DND-41 (cell line): ENCODE results near the gene ANKMY1.

Experiments
- ATAC-seq: fragments of 200-7000 bp; cut with Tn5 transposase; 3 replicates; pipeline ENCODE4 v1.9.1; 2021; ENCODE audit warnings: low read depth; ENCODE audit not compliant: insufficient read depth
- DNase-seq: peaks from one replicate; pipeline ENCODE4 v3.0.0-alpha.2; 2020
- H2AFZ ChIP-seq: 2 replicates; pipeline ENCODE4 v1.6.0; 2012; ENCODE audit warnings: low read depth, low read length
- H3K27ac ChIP-seq: 2 replicates; pipeline ENCODE4 v1.5.1; 2012; ENCODE audit warnings: low read length, inconsistent platforms
- H3K27me3 ChIP-seq: fragments of 200-600 bp; sonication (generic); 2 replicates; pipeline ENCODE4 v1.6.0; 2012; ENCODE audit warnings: low read length, mild to moderate bottlenecking, inconsistent platforms; ENCODE audit not compliant: insufficient read depth, poor library complexity
- H3K36me3 ChIP-seq: 2 replicates; pipeline ENCODE4 v1.5.1; 2012; ENCODE audit warnings: low read length, inconsistent platforms; ENCODE audit not compliant: insufficient read depth
- H3K4me1 ChIP-seq: 2 replicates; pipeline ENCODE4 v1.5.1; 2012; ENCODE audit warnings: mild to moderate bottlenecking, low read length; ENCODE audit not compliant: insufficient read depth
- H3K4me2 ChIP-seq: 2 replicates; pipeline ENCODE4 v1.6.0; 2012; ENCODE audit warnings: mild to moderate bottlenecking, moderate library complexity, low read length, inconsistent platforms; ENCODE audit not compliant: insufficient read depth
- H3K4me3 ChIP-seq, 2 experiments: fragments of 200-600 bp in 1 of 2; shearing (Covaris generic) in 1 of 2; 2 replicates each; pipeline ENCODE4 v1.5.1; 2012 to 2016; ENCODE audit warnings: inconsistent platforms in 2 of 2, low read length in 2 of 2, mild to moderate bottlenecking in 2 of 2, low read depth in 1 of 2, moderate library complexity in 1 of 2
- H3K79me2 ChIP-seq: 2 replicates; pipeline ENCODE4 v1.6.0; 2012; ENCODE audit warnings: low read length, inconsistent platforms; ENCODE audit not compliant: insufficient read depth
- H3K9ac ChIP-seq: 2 replicates; pipeline ENCODE4 v1.6.0; 2012; ENCODE audit warnings: low read depth, mild to moderate bottlenecking, inconsistent platforms, low read length, moderate library complexity
- H3K9me3 ChIP-seq: 2 replicates; pipeline ENCODE4 v1.5.1; 2012; ENCODE audit warnings: low read length, moderate library complexity, mild to moderate bottlenecking, inconsistent platforms; ENCODE audit not compliant: insufficient read depth, severe bottlenecking
- H4K20me1 ChIP-seq: 2 replicates; pipeline ENCODE4 v1.6.0; 2012; ENCODE audit warnings: low read length; ENCODE audit not compliant: insufficient read depth
- CTCF ChIP-seq: IDR thresholded peaks from 2 replicates; pipeline ENCODE4 v1.5.1; 2012; ENCODE audit warnings: borderline replicate concordance, low read length, moderate library complexity, mild to moderate bottlenecking; ENCODE audit not compliant: poor library complexity, severe bottlenecking; ENCODE audit errors: extremely low read depth
- EZH2 ChIP-seq: IDR thresholded peaks from 3 replicates; pipeline ENCODE4 v1.6.1; 2012; ENCODE audit warnings: borderline replicate concordance, low read depth, mild to moderate bottlenecking, moderate library complexity, low read length, inconsistent platforms; ENCODE audit not compliant: severe bottlenecking

The ANKMY1 gene

DNA sequence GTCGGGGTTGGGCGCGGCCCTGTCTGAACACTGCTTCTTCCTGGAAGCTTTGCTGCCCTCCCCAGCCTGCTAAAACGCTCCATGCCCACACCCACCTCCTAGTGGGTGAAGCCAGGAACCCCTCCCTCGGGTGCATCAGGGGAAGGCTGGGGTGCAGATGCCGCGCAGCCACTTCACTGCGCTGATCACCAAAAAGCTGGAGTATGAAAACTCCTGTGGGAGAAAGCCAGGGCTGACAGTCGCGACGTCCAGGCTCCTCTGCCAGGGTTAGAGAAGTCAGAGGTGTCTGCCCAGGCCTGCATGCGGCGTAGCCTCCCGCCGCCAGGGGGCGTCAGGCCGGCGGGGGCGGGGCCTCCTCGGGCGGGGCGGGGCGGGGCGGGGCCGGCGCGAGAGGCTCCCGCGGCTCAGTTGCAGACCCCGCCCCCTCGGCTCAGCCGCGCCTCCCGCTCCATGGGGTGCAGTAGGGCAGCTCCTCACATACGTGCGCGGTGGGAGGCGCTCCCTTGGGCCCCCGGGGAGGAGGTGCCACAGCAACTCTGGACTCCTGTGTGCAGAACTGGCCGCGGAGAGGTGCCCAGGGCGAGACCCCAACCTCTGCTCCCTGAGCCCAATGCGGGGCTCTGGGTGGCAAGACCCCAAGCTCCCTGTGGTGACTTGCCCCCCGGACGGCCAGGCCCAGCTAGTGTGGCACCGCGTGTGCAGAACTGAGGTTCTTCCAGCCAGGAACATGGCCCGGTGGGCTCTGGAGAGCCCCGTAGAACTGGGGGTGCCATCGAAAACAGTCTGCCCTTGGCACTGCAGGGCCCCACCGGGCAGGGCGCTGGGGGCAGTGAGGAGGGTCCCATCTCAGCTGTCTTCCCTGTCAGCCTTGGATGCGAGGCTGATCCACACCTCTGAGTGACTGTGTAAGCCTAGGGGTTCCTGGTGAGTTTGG lies 8.7 kb upstream of the ANKMY1 start:
- Histone ChIP-seq H3K79me2 (peaks cover 68% of the 10 kb centered on the region), H3K36me3 (peaks cover 28% of the 10 kb centered on the region), H3K27me3 (no peaks in the 10 kb centered on the region), H4K20me1 (peaks cover 23% of the 10 kb centered on the region; the same call in 1 of the 2 replicates), H3K9ac (peak overlapping the region; percentile 84), H3K9me3 (no peaks in the 10 kb centered on the region), H3K4me1 (peaks cover 82% of the 10 kb centered on the region), H3K4me3 (peak overlapping the region; percentile 16 to 84; a peak in 3 of 4 replicates), H2AFZ (peak overlapping the region; percentile 85), H3K4me2 (peak overlapping the region; percentile 80), H3K27ac (peak overlapping the region; percentile 97)
- ATAC-seq (peak; percentile 68), DNase-seq (peak; percentile 94)
- no peak for TF ChIP-seq EZH2
- peak; percentile 80 for TF ChIP-seq CTCF

DNA sequence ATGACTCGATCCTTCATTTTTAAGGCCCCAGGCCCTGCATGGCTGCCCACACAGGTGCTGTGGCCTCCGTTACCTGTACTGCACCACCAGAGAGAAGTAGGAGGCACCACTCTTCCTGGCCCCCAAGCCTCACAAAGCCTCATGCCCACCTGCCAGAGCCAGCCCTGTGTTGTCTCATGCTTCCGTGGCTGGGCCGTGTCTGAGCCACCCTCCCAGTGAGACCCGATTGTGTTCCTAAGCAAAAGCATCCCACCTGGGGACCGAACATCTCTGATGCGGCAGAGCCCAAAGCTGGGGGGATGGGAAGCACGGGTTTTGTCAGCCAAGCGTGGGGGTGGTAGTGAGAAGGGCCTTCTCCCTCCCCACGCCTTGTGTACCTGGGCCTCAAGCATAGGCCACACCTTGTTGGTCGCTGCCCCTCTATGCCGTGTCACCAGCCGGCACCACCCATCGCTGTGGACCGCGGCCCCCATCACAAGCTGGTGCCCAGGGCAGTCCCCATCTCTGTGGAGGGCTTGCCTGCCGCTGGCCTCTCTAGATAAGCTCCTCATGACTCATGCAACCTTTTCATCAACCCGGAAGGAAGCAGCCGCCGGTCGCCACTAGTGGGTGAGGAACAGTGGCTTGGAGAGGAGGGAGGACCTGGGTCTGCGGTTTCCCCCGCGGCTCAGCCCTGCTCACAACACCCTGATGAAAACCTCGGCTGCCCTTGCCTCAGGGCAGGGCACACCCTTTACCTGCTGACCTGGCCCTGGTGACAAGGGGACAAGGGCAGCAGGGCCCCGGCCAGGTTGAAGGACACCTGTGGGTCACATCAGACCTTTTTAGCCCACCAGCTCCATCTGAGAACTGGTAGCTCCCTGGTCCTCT lies 7.8 kb upstream of the ANKMY1 start:
- Histone ChIP-seq H3K4me2 (peak overlapping the region; percentile 80), H3K9me3 (no peaks in the 10 kb centered on the region), H3K4me3 (peak overlapping the region; percentile 11 to 60; a peak in 3 of 4 replicates), H3K4me1 (peaks cover 81% of the 10 kb centered on the region), H3K79me2 (peaks cover 63% of the 10 kb centered on the region), H4K20me1 (peaks cover 16% of the 10 kb centered on the region; the same call in 1 of the 2 replicates), H3K9ac (peak overlapping the region; percentile 81), H2AFZ (peak overlapping the region; percentile 85), H3K36me3 (peaks cover 25% of the 10 kb centered on the region), H3K27ac (peak overlapping the region; percentile 97), H3K27me3 (no peaks in the 10 kb centered on the region)
- TF ChIP-seq CTCF, result no peak
- no peak for TF ChIP-seq EZH2
- DNase-seq (peak; percentile 92), ATAC-seq (peak; percentile 65)

DNA sequence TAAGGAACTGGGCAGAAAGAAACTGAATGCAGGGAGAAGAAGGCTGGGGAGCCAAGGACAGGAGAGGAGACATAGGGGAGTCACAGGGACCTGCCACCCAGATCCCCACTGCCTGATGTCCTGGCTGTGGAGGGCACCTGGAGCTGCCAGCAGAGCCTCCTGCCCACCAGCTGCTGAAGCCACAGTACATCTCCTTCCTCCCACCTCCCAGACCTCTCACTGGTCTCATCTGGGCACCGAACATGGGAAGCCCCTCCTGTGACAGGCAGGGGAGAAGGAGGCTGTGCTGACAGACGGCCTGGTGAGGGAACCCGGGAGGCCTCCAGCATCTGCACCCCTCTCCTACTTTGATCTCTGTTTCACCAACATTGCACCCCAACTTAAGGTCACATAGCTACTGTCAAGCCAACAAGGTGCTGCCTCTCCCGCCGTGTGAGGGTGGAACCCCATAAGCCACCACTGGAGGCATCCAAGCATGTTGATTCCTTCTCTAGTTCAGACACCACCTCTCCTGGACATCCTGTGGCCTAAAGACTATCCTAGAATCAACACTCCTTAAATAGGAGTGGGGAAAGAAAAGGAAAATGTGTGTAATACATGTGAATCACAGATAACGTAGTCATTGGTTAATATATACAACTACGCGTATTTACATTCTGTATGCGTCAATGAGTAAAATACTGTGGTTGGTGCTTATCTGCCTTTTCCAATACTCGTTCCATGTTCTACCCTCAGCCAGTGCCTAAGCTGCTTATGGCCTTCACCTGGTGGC lies 7.0 kb upstream of the ANKMY1 start:
- DNase-seq (peak; percentile 33), ATAC-seq (no peak)
- H3K27ac ChIP-seq, result peak overlapping the region; percentile 97
- H3K4me2 ChIP-seq, result peak overlapping the region; percentile 80
- peaks cover 76% of the 10 kb centered on the region for H3K4me1 ChIP-seq
- H2AFZ ChIP-seq, result no peak overlapping the region
- H3K36me3 ChIP-seq, result peaks cover 20% of the 10 kb centered on the region
- peak overlapping the region; percentile 81 for H3K9ac ChIP-seq
- H3K79me2 ChIP-seq, result peaks cover 61% of the 10 kb centered on the region
- H3K4me3 ChIP-seq, result peak overlapping the region in 1 of 2 experiments; percentile 60; a peak in 2 of 4 replicates
- peaks cover 7% of the 10 kb centered on the region; the same call in 1 of the 2 replicates for H4K20me1 ChIP-seq
- no peak for TF ChIP-seq EZH2
- TF ChIP-seq CTCF, result peak; percentile 52
- no peaks in the 10 kb centered on the region for H3K9me3 ChIP-seq
- H3K27me3 ChIP-seq, result no peaks in the 10 kb centered on the region
